GM13977 (cell line): ENCODE data around the gene ZNF536.
"Not testable (repeated sequence)": the region's sequence is repeated elsewhere in the genome, so short reads cannot be mapped to it uniquely, and the experiment has no call there.

Experiments
- DNase-seq: peaks from one replicate; pipeline ENCODE4 v3.0.0; 2012; ENCODE audit warnings: low spot score
- CTCF ChIP-seq: IDR thresholded peaks from 2 replicates; pipeline ENCODE4 v1.5.1; 2012; ENCODE audit warnings: mild to moderate bottlenecking, control low read depth; ENCODE audit not compliant: insufficient read depth; ENCODE audit errors: extremely low read depth, missing control alignments
- in situ Hi-C: fragments of 300-500 bp; cut with MboI; formaldehyde crosslinking; loops from one replicate; pipeline ENCODE4 v1.12.0; 2022; ENCODE audit warnings: low sequenced_read_pairs, low pct_unique_long_range_greater_than_20kb, mixed read lengths, inconsistent platforms; ENCODE audit not compliant: unreplicated experiment

Gene ZNF536

GRCh38 chr19:30391554-30392551, 19.7 kb downstream of the ZNF536 start:
- TF ChIP-seq CTCF: no peak
- DNase-seq: no peak
- in situ Hi-C loops: no loop called here

GRCh38 chr19:30393046-30393445, 20.9 kb downstream of the ZNF536 start:
- in situ Hi-C loops: no loop called here
- DNase-seq: no peak
- no peak for TF ChIP-seq CTCF

- in situ Hi-C loops: no loop called here
- DNase-seq: no peak
- no peak for TF ChIP-seq CTCF
These were observed 21.7 kb downstream of the ZNF536 start for GRCh38 chr19:30393729-30394480.

- in situ Hi-C loops: no loop called here
- no peak for DNase-seq
- TF ChIP-seq CTCF: no peak
These were observed 22.4 kb downstream of the ZNF536 start for GRCh38 chr19:30394481-30395151.

- DNase-seq: no peak
- in situ Hi-C loops: no loop called here
- no peak for TF ChIP-seq CTCF
These were observed 23.1 kb downstream of the ZNF536 start for GRCh38 chr19:30395283-30395682.

- DNase-seq, in situ Hi-C loops: not testable (repeated sequence)
These were observed 26.4 kb downstream of the ZNF536 start for GRCh38 chr19:30398539-30398938.
